ENCODE measurements around the gene RAC2.

The RAC2 gene

DNA sequence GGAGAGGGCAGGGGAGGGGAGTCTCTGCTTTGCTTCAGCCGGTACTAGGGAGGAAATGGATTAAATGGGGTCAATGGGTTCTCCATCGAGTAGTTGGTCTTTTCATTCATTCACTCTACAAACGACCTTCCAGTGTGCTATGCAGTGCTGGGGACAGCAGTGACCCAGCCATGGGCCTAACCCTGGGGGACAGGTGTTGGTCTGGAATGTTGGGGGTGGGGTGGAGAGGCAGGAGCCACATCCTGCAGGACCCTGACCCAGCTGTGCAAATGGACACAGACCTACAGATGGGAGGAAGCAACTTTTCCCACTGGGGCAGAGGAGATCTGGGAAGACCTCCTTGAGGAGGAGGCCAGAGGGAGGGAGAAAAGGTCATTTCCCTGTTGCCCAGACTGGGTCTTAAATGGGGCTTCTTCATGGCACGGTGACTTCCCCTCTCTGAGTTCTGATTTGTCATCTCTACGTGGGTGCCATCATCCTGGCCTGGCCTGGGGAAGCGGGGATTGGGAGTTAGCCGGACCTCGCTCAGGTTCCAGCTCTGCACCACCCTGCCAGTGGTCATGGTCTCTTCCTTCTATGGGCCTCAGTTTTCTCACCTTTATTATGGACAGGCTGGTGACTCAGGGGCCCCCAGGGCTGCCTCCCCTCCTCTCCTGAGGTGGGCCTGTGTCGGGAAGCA is 40.2 kb upstream of the RAC2 start:
- no peak for TF ChIP-seq CTCF (IDR thresholded peaks at IDR 0.05; ENCODE audit: insufficient read depth, low read length, poor library complexity, severe bottlenecking)
- no peaks in the 10 kb centered on the region for H3K27me3 ChIP-seq (replicated peaks; ENCODE audit: control insufficient read depth, insufficient read depth, low read length)
- no peak for DNase-seq (ENCODE audit: extremely low read depth, insufficient read length)
- H3K36me3 ChIP-seq (ENCODE audit: control insufficient read depth, insufficient read depth, low read length) = no peaks in the 10 kb centered on the region
- peak overlapping the region; percentile 74 for H3K4me3 ChIP-seq (replicated peaks; ENCODE audit: low read depth, low read length)

DNA sequence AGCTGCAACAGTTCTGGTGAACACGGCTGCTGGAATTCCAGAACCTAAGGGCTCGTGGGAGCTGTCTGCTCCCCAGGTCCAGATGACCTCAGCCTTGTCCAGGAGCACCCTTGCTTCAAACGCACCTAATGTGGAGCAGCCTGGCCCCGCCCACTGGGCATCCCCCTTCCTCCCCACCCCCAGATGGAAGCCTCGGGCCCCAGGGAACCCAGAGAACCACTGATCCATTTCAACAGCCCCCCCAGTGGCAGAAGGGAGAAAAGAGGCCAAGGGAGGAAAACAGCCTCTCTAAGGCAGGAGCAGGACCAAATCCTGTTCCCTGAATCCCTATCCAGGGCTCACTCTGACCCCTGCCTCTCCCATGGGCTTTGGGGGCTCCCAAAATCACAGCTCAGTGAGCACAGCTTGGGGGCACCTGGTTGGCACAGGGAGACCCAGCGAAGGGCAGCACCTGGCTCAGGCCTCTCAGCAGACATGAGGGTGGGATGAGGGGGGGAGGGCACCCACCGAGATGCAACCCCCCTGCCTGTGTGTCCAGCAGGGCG is 39.4 kb upstream of the RAC2 start:
- DNase-seq (ENCODE audit: extremely low read depth, insufficient read length) = no peak
- Histone ChIP-seq H3K36me3 (ENCODE audit: control insufficient read depth, insufficient read depth, low read length) (no peaks in the 10 kb centered on the region), H3K27me3 (replicated peaks; ENCODE audit: control insufficient read depth, insufficient read depth, low read length) (no peaks in the 10 kb centered on the region), H3K4me3 (replicated peaks; ENCODE audit: low read depth, low read length) (peak overlapping the region; percentile 74)
- peak; percentile 13 for TF ChIP-seq CTCF (IDR thresholded peaks at IDR 0.05; ENCODE audit: insufficient read depth, low read length, poor library complexity, severe bottlenecking)

DNA sequence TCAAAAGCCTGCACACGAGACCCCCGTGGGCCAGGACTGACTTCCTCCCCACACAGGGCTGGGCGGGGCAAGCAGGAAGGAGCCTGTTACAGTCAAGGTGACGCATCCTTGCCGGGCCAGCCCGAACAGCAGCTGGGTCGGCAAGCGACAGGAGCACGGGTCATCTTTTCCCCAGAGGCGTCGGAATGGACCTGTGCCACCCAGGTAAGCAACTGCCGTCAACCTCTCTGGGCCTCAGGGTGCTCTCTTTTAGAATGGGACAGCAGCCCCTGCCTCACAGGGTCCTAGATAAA is 38.3 kb upstream of the RAC2 start, which contains the start of gene CYTH4:
TSS of gene CYTH4 (plus strand) at position 124 of the 293 bp plus-strand sequence. CDS start at position 186, 62 bp downstream.
- no peaks in the 10 kb centered on the region for H3K36me3 ChIP-seq (ENCODE audit: control insufficient read depth, insufficient read depth, low read length)
- H3K27me3 ChIP-seq (replicated peaks; ENCODE audit: control insufficient read depth, insufficient read depth, low read length) = no peaks in the 10 kb centered on the region
- peak within 1 kb of the TSS; percentile 74 for H3K4me3 ChIP-seq (replicated peaks; ENCODE audit: low read depth, low read length)
- TF ChIP-seq CTCF (IDR thresholded peaks at IDR 0.05; ENCODE audit: insufficient read depth, low read length, poor library complexity, severe bottlenecking) = no peak
- DNase-seq (ENCODE audit: extremely low read depth, insufficient read length) = peak; percentile 62

DNA sequence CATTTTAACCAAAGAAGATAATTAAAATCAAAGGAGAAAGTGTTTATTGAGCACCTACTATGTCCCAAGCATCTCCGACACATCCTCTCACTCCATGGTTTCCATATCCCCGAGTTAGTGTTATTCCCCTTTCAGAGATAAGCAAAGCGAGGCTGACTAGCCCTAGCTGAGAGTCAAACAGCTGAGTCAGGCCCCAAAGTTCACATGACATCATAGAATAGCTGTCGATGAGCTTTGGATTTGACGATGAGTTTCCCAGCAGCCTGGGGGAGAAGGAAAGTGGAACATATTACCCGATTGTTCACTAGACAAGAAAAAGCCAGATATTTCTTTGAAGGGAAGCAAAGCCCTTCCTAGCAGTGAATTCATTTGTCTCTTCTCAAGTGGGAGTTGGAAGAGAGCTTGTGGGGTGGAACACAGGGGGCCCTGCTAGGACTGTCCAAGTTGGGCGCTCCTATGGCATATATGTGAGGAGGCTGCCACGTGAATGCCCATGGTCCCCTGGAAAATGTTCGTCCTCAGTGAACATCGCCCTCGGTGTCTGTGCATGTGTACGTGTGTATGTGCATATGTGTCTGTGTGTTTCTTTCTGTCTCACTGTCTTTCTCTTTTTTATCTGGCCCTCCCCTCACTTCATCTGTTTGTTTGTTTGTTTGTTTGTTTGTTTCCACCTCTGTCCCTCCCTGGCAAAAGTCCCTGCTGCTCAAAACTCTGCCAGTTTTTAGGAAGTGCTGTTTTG is 37.7 kb upstream of the RAC2 start:
- Histone ChIP-seq H3K27me3 (replicated peaks; ENCODE audit: control insufficient read depth, insufficient read depth, low read length) (no peaks in the 10 kb centered on the region), H3K36me3 (ENCODE audit: control insufficient read depth, insufficient read depth, low read length) (no peaks in the 10 kb centered on the region), H3K4me3 (replicated peaks; ENCODE audit: low read depth, low read length) (peak overlapping the region; percentile 74)
- TF ChIP-seq CTCF (IDR thresholded peaks at IDR 0.05; ENCODE audit: insufficient read depth, low read length, poor library complexity, severe bottlenecking) = no peak
- no peak for DNase-seq (ENCODE audit: extremely low read depth, insufficient read length)

DNA sequence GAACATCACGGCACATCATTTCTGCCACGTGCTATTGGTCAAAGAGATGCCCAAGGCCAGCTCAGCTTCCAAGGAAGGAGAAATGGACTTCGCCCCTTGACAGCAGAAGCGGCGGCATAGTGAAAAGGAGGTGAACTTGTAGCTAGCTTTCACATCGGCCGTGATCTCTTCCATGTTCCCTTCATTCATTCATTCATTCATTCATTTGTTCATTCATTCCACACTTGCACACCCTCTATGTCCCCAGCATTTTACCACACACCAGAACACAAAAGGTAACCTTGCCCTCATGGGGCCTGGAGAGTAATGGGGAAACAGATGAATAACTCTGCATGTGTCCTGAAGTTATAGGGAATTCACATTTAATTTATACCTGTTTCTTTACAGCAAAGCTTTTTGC is 37.1 kb upstream of the RAC2 start:
- no peaks in the 10 kb centered on the region for H3K36me3 ChIP-seq (ENCODE audit: control insufficient read depth, insufficient read depth, low read length)
- no peak for DNase-seq (ENCODE audit: extremely low read depth, insufficient read length)
- no peaks in the 10 kb centered on the region for H3K27me3 ChIP-seq (replicated peaks; ENCODE audit: control insufficient read depth, insufficient read depth, low read length)
- no peak for TF ChIP-seq CTCF (IDR thresholded peaks at IDR 0.05; ENCODE audit: insufficient read depth, low read length, poor library complexity, severe bottlenecking)
- H3K4me3 ChIP-seq (replicated peaks; ENCODE audit: low read depth, low read length) = no peak overlapping the region

Measured in GM06990 (cell line).